22Rv1 (cell line): ENCODE data around the gene CLEC2L.

Source experiments
- H3K27ac ChIP-seq: fragments of 450-650 bp; 2 replicates; pipeline ENCODE4 v1.5.1; 2017
- CTCF ChIP-seq: fragments of 450-650 bp; IDR thresholded peaks from 2 replicates; pipeline ENCODE4 v1.5.1; 2017; ENCODE audit warnings: mild to moderate bottlenecking
- ZFX ChIP-seq: fragments of 450-650 bp; IDR thresholded peaks from 2 replicates; pipeline ENCODE4 v1.6.1; 2017; ENCODE audit warnings: antibody characterized with exemption, borderline replicate concordance

CLEC2L gene

GRCh38 chr7:139487366-139488080 lies 36.0 kb upstream of the CLEC2L start:
- TF ChIP-seq ZFX (no peak), CTCF (no peak)
- no peak overlapping the region for H3K27ac ChIP-seq

GRCh38 chr7:139488810-139489209 lies 34.7 kb upstream of the CLEC2L start:
- TF ChIP-seq CTCF: no peak
- no peak for TF ChIP-seq ZFX
- H3K27ac ChIP-seq: no peak overlapping the region

GRCh38 chr7:139490130-139490529 lies 33.4 kb upstream of the CLEC2L start:
- H3K27ac ChIP-seq: no peak overlapping the region
- no peak for TF ChIP-seq CTCF
- TF ChIP-seq ZFX: no peak

GRCh38 chr7:139492293-139492692 lies 31.2 kb upstream of the CLEC2L start:
- H3K27ac ChIP-seq: no peak overlapping the region
- TF ChIP-seq CTCF: no peak
- no peak for TF ChIP-seq ZFX

- H3K27ac ChIP-seq: no peak overlapping the region
- TF ChIP-seq CTCF (no peak), ZFX (no peak)
Measured at GRCh38 chr7:139494835-139495579, 28.5 kb upstream of the CLEC2L start.

GRCh38 chr7:139495580-139496125 lies 27.8 kb upstream of the CLEC2L start:
- no peak for TF ChIP-seq ZFX
- TF ChIP-seq CTCF: no peak
- H3K27ac ChIP-seq: no peak overlapping the region

GRCh38 chr7:139496528-139496927 lies 27.0 kb upstream of the CLEC2L start:
- no peak overlapping the region for H3K27ac ChIP-seq
- TF ChIP-seq CTCF (no peak), ZFX (no peak)
